ENCODE measurements around the gene BAIAP2L1. TPM values are rescaled to one million over a fixed set of nuclear protein-coding genes. Genes with fewer than 3 reads are reported as not detected.
"Not testable (repeated sequence)": the region's sequence is repeated elsewhere in the genome, so short reads cannot be mapped to it uniquely, and the experiment has no call there.

Gene BAIAP2L1
- total and polyA plus RNA-seq, 2 donors (not counting 3 experiments of a cell fraction or from before 2014, with no cell fraction given): 0.32 to 1.1 TPM

DNA sequence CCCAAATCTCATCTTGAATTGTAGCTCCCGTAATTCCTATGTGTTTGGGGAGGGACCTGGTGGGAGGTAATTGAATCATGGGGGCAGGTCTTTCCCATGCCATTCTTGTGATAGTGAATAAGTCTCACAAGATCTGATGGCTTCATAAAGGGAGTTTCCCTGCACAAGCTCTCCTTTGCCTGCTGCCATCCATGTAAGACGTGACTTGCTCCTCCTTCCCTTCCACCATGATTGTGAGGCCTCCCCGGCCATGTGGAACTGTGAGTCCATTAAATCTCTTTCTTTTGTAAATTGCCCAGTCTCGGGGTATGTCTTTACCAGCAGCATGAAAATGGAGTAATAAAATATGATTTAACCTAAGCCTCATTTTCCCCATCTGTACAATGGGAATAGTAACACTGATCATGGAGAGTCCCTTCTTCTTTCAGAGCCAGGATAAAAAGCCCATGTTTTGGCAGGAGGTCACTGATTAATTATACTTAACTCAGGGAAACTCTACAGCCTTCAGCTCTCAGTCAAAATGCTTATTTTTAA is 84.8 kb downstream of the BAIAP2L1 start:
- dilution Hi-C loops (cut with MboI; ENCODE audit: extremely low pct_ligation_motif_present, low sequenced_read_pairs); H3K4me1 ChIP-seq (ENCODE audit: control insufficient read depth, extremely low read depth, insufficient read depth, low read length); H4K20me1 ChIP-seq (replicated peaks; ENCODE audit: control insufficient read depth, extremely low read depth, insufficient read depth, low read length); BruUV-seq (replicated peaks); H2AFZ ChIP-seq (ENCODE audit: low read depth, low read length); H3K27ac ChIP-seq (ENCODE audit: insufficient read depth, low read depth, low read length); H3K9ac ChIP-seq (replicated peaks; ENCODE audit: extremely low read depth, insufficient read depth, low read length); FAIRE-seq; H3K4me3 ChIP-seq (replicated peaks in 1 of 3; ENCODE audit: insufficient read depth in 1 of 3, low read depth in 1 of 3, low read length in 3 of 3); H3K9me3 ChIP-seq (replicated peaks; ENCODE audit: control insufficient read depth, insufficient read depth, low read length); H3K9me1 ChIP-seq (replicated peaks; ENCODE audit: control insufficient read depth, extremely low read depth, insufficient read depth, low read length); H3K27me3 ChIP-seq (ENCODE audit: control insufficient read depth in 2 of 2, insufficient read depth in 2 of 2, low read length in 2 of 2); POLR2A ChIA-PET; H3K4me2 ChIP-seq (ENCODE audit: insufficient read depth, low read length); H3K36me3 ChIP-seq (ENCODE audit: control insufficient read depth in 2 of 2, extremely low read depth in 1 of 2, insufficient read depth in 2 of 2, low read length in 2 of 2); DNase-seq (ENCODE audit: low read depth, low spot score); H3K79me2 ChIP-seq (ENCODE audit: control insufficient read depth, insufficient read depth, low read length); intact Hi-C loops (cut with micrococcal nuclease): not testable (repeated sequence)
- CTCF ChIA-PET: interaction anchor here (1.1 to 1.4 kb wide), 2 partner anchors 14 to 18 kb away, joined by 3 read pairs; no protein-coding TSS in a partner anchor

DNA sequence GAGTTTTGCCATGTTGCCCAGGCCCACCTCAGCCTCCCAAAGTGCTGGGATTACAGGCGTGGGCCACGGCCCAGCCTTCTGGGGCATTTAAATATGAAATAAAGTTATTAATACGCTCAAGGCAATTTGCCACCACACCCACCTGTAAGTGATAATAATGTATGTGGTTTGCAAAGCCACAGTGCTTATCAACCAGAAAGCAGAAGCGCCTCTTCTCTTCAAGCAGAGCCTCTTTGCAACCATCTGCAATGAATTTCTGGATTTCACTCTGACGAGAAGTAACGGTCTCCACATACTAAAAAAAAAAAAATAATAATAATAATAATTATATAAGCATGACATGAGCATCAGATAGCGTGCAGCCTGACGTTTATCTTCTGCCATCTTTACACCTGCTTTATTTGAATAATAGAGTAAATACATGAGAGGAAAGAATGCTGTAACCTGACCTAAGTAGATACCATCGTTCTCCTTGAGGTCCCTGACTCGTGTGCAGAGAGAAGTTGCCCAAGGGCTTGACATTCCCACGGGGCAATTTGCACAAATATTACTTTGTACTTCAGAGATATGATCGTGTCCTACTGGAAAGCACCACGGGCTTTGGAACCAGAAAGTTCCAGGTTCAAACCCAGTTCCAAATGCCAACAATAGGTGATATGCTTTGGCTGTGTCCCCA is 85.4 kb downstream of the BAIAP2L1 start:
- H4K20me1 ChIP-seq (replicated peaks; ENCODE audit: control insufficient read depth, extremely low read depth, insufficient read depth, low read length): no peaks in the 10 kb centered on the region
- no peaks in the 10 kb centered on the region for H3K9me1 ChIP-seq (replicated peaks; ENCODE audit: control insufficient read depth, extremely low read depth, insufficient read depth, low read length)
- DNase-seq (ENCODE audit: low read depth, low spot score): no peak
- intact Hi-C loops (cut with micrococcal nuclease): no loop called here
- no peak overlapping the region for H3K27ac ChIP-seq (ENCODE audit: insufficient read depth, low read depth, low read length)
- no peaks in the 10 kb centered on the region for H3K27me3 ChIP-seq (ENCODE audit: control insufficient read depth in 2 of 2, insufficient read depth in 2 of 2, low read length in 2 of 2)
- H3K4me3 ChIP-seq (replicated peaks in 1 of 3; ENCODE audit: insufficient read depth in 1 of 3, low read depth in 1 of 3, low read length in 3 of 3): no peak overlapping the region
- H3K4me2 ChIP-seq (ENCODE audit: insufficient read depth, low read length): no peak overlapping the region
- CTCF ChIA-PET: interaction anchor here (0.9 kb wide), 1 partner anchor 8 kb away, joined by 4 read pairs; no protein-coding TSS in a partner anchor
- no peak overlapping the region for H2AFZ ChIP-seq (ENCODE audit: low read depth, low read length)
- no peaks in the 10 kb centered on the region for H3K36me3 ChIP-seq (ENCODE audit: control insufficient read depth in 2 of 2, extremely low read depth in 1 of 2, insufficient read depth in 2 of 2, low read length in 2 of 2)
- POLR2A ChIA-PET: no interaction called here
- BruUV-seq (replicated peaks): no TSS peak
- no peak overlapping the region for H3K9ac ChIP-seq (replicated peaks; ENCODE audit: extremely low read depth, insufficient read depth, low read length)
- H3K9me3 ChIP-seq (replicated peaks; ENCODE audit: control insufficient read depth, insufficient read depth, low read length): no peaks in the 10 kb centered on the region
- FAIRE-seq: no peak
- no peaks in the 10 kb centered on the region for H3K4me1 ChIP-seq (ENCODE audit: control insufficient read depth, extremely low read depth, insufficient read depth, low read length)
- TF ChIP-seq MYC (IDR thresholded peaks at IDR 0.05; ENCODE audit: low read depth, low read length) (no peak), JUN (IDR thresholded peaks at IDR 0.05; ENCODE audit: borderline replicate concordance, insufficient read depth, insufficient read length, low read depth) (no peak), MAX (IDR thresholded peaks at IDR 0.05; ENCODE audit: insufficient read depth, insufficient read length) (no peak), EZH2 (IDR thresholded peaks at IDR 0.05; ENCODE audit: borderline replicate concordance, low read depth, low read length, severe bottlenecking) (no peak)
- dilution Hi-C loops (cut with MboI; ENCODE audit: extremely low pct_ligation_motif_present, low sequenced_read_pairs): no loop called here
- no peaks in the 10 kb centered on the region for H3K79me2 ChIP-seq (ENCODE audit: control insufficient read depth, insufficient read depth, low read length)

All from endothelial cell of umbilical vein (primary cell).